HepG2 (cell line): ENCODE data around the gene PRKAB1. TPM values are rescaled to one million over a fixed set of nuclear protein-coding genes. Genes with fewer than 3 reads are reported as not detected.

Source experiments
- ATAC-seq: fragments of 200-7000 bp; cut with Tn5 transposase; 3 replicates; pipeline ENCODE4 v1.9.1; 2020; ENCODE audit warnings: mild to moderate bottlenecking, moderate library complexity
- BruUV-seq: library from RNA; stranded (reverse); fragments of 400-500 nt; replicated peaks from 2 replicates; lab custom pipeline; 2021; lab: Mats Ljungman, UMichigan
- CTCF ChIA-PET: fragments of 300-600 bp; formaldehyde crosslinking; extraction: SDS; loops from one replicate; lab custom pipeline; 2021; ENCODE audit warnings: low total read pairs, inconsistent platforms, low intra/inter-chr PET ratio; lab: Yijun Ruan, JAX
- POLR2A ChIA-PET: fragments of 350-600 bp; sonication (Branson Sonifier 250); formaldehyde crosslinking; loops from one replicate; lab custom pipeline; 2020; ENCODE audit warnings: antibody characterized with exemption, inconsistent platforms; lab: Yijun Ruan, JAX
- DNase-seq: peaks from one replicate; pipeline ENCODE4 v3.0.0-alpha.2; 2015; ENCODE audit warnings: low spot score
- FAIRE-seq: peaks from 3 replicates; lab custom pipeline; 2011; peaks lifted over from hg19 to GRCh38; lab: Jason Lieb, UNC
- H2AFZ ChIP-seq: one replicate; pipeline ENCODE4 v1.6.1; 2011; ENCODE audit warnings: low read length, inconsistent platforms
- H3K27ac ChIP-seq: fragments of 300-600 bp; 3 replicates; pipeline ENCODE4 v1.8.0; 2011; ENCODE audit warnings: mixed run types, mild to moderate bottlenecking, mixed read lengths, low read length, inconsistent platforms; ENCODE audit not compliant: insufficient read depth; ENCODE audit errors: extremely low read length
- H3K27me3 ChIP-seq, 2 experiments: fragments of 200-600 bp in 1 of 2; 2 replicates in 1 of 2; 3 replicates in 1 of 2; pipeline versions ENCODE4 v1.6.0 to v1.8.0; 2011; ENCODE audit warnings: low read length in 2 of 2, mild to moderate bottlenecking in 2 of 2, moderate library complexity in 2 of 2, inconsistent platforms in 1 of 2; ENCODE audit not compliant: insufficient read depth in 2 of 2, control insufficient read depth in 1 of 2
- H3K36me3 ChIP-seq, 2 experiments: fragments of 200-600 bp in 1 of 2; replicated peaks in 1 of 2; 2 replicates in 1 of 2; 3 replicates in 1 of 2; pipeline versions ENCODE4 v1.5.1 to v1.8.0; 2011; ENCODE audit warnings: low read length in 2 of 2, inconsistent platforms in 1 of 2; ENCODE audit not compliant: insufficient read depth in 2 of 2, control insufficient read depth in 1 of 2
- H3K4me1 ChIP-seq: 2 replicates; pipeline ENCODE4 v1.5.1; 2012; ENCODE audit warnings: low read length, inconsistent platforms; ENCODE audit not compliant: insufficient read depth
- H3K4me2 ChIP-seq: 2 replicates; pipeline ENCODE4 v1.6.0; 2011; ENCODE audit warnings: low read depth, low read length, inconsistent platforms
- H3K4me3 ChIP-seq, 3 experiments: fragments of 200-600 bp in 1 of 3; sonication (generic), shearing (Covaris generic) in 1 of 3; replicated peaks in 1 of 3; 2 replicates each; pipeline ENCODE4 v1.5.1; 2011 to 2016; ENCODE audit warnings: low read length in 3 of 3, inconsistent platforms in 2 of 3, low read depth in 2 of 3, mild to moderate bottlenecking in 2 of 3, control low read depth in 1 of 3, mixed read lengths in 1 of 3; ENCODE audit not compliant: insufficient read depth in 1 of 3
- H3K79me2 ChIP-seq: one replicate; pipeline ENCODE4 v1.6.1; 2011; ENCODE audit warnings: low read length, inconsistent platforms; ENCODE audit not compliant: insufficient read depth
- H3K9ac ChIP-seq: 2 replicates; pipeline ENCODE4 v1.6.0; 2011; ENCODE audit warnings: mild to moderate bottlenecking, low read depth, low read length, inconsistent platforms; ENCODE audit not compliant: insufficient read depth
- H3K9me3 ChIP-seq: 2 replicates; pipeline ENCODE4 v1.5.1; 2012; ENCODE audit warnings: mild to moderate bottlenecking, low read length
- H4K20me1 ChIP-seq: 2 replicates; pipeline ENCODE4 v1.6.0; 2011; ENCODE audit warnings: inconsistent platforms, mild to moderate bottlenecking, low read length, moderate library complexity; ENCODE audit not compliant: insufficient read depth
- FOXA1 ChIP-seq, 2 experiments: fragments of 450-650 bp in 1 of 2; sonication (generic) in 1 of 2; formaldehyde crosslinking in 1 of 2; IDR thresholded peaks; 2 replicates each; pipeline versions ENCODE4 v1.4.0 to v1.6.1; 2016 to 2020; ENCODE audit warnings: missing genetic modification reagents in 1 of 2
- HMG20A ChIP-seq: IDR thresholded peaks from 2 replicates; pipeline ENCODE4 v1.6.1; 2016; ENCODE audit warnings: borderline replicate concordance
- HOXD1 ChIP-seq: sonication (generic); formaldehyde crosslinking; IDR thresholded peaks from 2 replicates; pipeline ENCODE4 v1.5.0; 2020; ENCODE audit warnings: missing genetic modification reagents
- KLF13 ChIP-seq: sonication (generic); formaldehyde crosslinking; IDR thresholded peaks from 2 replicates; pipeline ENCODE4 v1.4.0; 2020; ENCODE audit warnings: mild to moderate bottlenecking, missing genetic modification reagents
- LCORL ChIP-seq, 2 experiments: fragments of 450-650 bp in 1 of 2; sonication (generic) in 1 of 2; formaldehyde crosslinking in 1 of 2; IDR thresholded peaks; 2 replicates each; pipeline versions ENCODE4 v1.5.0 to v1.6.1; 2017 to 2020; ENCODE audit warnings: antibody characterized with exemption in 1 of 2, missing genetic modification reagents in 1 of 2
- NFYB ChIP-seq: sonication (generic); formaldehyde crosslinking; IDR thresholded peaks from 2 replicates; pipeline ENCODE4 v1.4.0; 2020; ENCODE audit warnings: missing genetic modification reagents
- NR2F1 ChIP-seq, 2 experiments: fragments of 450-650 bp in 1 of 2; formaldehyde crosslinking in 1 of 2; IDR thresholded peaks; 2 replicates each; pipeline versions ENCODE4 v1.5.0 to v1.6.1; 2016 to 2020; ENCODE audit warnings: mild to moderate bottlenecking in 1 of 2, missing compliant biosample characterization in 1 of 2, missing genetic modification reagents in 1 of 2, moderate library complexity in 1 of 2
- PATZ1 ChIP-seq: sonication (generic); formaldehyde crosslinking; IDR thresholded peaks from 2 replicates; pipeline ENCODE4 v1.4.0; 2020; ENCODE audit warnings: missing genetic modification reagents
- USF2 ChIP-seq, 2 experiments: sonication (generic) in 1 of 2; formaldehyde crosslinking in 1 of 2; IDR thresholded peaks; 2 replicates each; pipeline versions ENCODE4 v1.5.1 to v1.6.1; 2011 to 2020; ENCODE audit warnings: borderline replicate concordance in 1 of 2, low read depth in 1 of 2, low read length in 1 of 2, mild to moderate bottlenecking in 1 of 2, missing genetic modification reagents in 1 of 2, moderate library complexity in 1 of 2
- ZBTB38 ChIP-seq: sonication (generic); formaldehyde crosslinking; IDR thresholded peaks from 2 replicates; pipeline ENCODE4 v1.5.1; 2020; ENCODE audit warnings: mild to moderate bottlenecking, missing genetic modification reagents
- ZNF251 ChIP-seq: sonication (generic); formaldehyde crosslinking; IDR thresholded peaks from 2 replicates; pipeline ENCODE4 v1.9.0; 2021; ENCODE audit warnings: mild to moderate bottlenecking, missing genetic modification reagents
- ZNF772 ChIP-seq: sonication (generic); formaldehyde crosslinking; IDR thresholded peaks from 2 replicates; pipeline ENCODE4 v1.5.0; 2020; ENCODE audit warnings: mild to moderate bottlenecking, missing genetic modification reagents
- ZSCAN20 ChIP-seq: sonication (generic); formaldehyde crosslinking; IDR thresholded peaks from 2 replicates; pipeline ENCODE4 v1.4.0; 2020; ENCODE audit warnings: missing genetic modification reagents, mild to moderate bottlenecking, borderline replicate concordance
- WGBS: methylation state at CpG from one replicate; pipeline ENCODE4 v1.1.6; 2017; ENCODE audit warnings: low lambda C conversion rate; 5-methylcytosine and 5-hydroxymethylcytosine counted together
- in situ Hi-C: cut with HindIII; loops from 2 replicates; pipeline ENCODE4 v1.10.0; 2017; ENCODE audit warnings: low pct_unique_long_range_greater_than_20kb; ENCODE audit not compliant: extremely low pct_ligation_motif_present
- intact Hi-C: fragments of 100-400 bp; cut with micrococcal nuclease; formaldehyde crosslinking; loops from one replicate; pipeline ENCODE4 v1.10.0; 2022; ENCODE audit not compliant: unreplicated experiment
- polyA plus RNA-seq, 8 experiments: library from polyadenylated mRNA; depleted of rRNA in 3 of 8; stranded (reverse) in 7 of 8; unstranded in 1 of 8; fragments of >200 nt; fragmentation: Illumina TruSeq in 4 of 8; extraction: Trizol in 4 of 8; gene quantifications; 2 replicates each; pipeline versions ENCODE4 v1.2.1 to v1.2.3, GENCODE V29; 2011 to 2016; ENCODE audit warnings: low read depth in 4 of 8, missing spikeins in 1 of 8, mixed read lengths in 1 of 8; ENCODE audit not compliant: insufficient read depth in 1 of 8
- total RNA-seq, 5 experiments: library from RNA; depleted of rRNA; stranded (reverse); fragments of >200 nt; fragmentation: Illumina TruSeq; extraction: Trizol; gene quantifications; 2 replicates each; pipeline ENCODE4 v1.2.3, GENCODE V29; 2016; ENCODE audit warnings: low read depth in 1 of 5

The PRKAB1 gene
- total and polyA plus RNA-seq, 2 of the 13 experiments (the other 11 are each of a cell fraction or from before 2014, with no cell fraction given): 28.4 to 35.5 TPM

- Histone ChIP-seq H3K4me3 (no peak overlapping the region), H3K36me3 (no peaks in the 10 kb centered on the region), H2AFZ (no peak overlapping the region)
- ChIA-PET POLR2A (no interaction called here), CTCF (no interaction called here)
- no TSS peak for BruUV-seq
- intact Hi-C loops: no loop called here
- TF ChIP-seq ZNF772 (CRISPR knock-in tag) (no peak), ZNF251 (no peak)
- TF ChIP-seq, all 625 proteins: peak for 0
- no peaks in the 10 kb centered on the region for H4K20me1 ChIP-seq
- in situ Hi-C loops: no loop called here
- H3K9ac ChIP-seq: no peak overlapping the region
- no peak for ATAC-seq
- WGBS: 57% methylated on average over 4 of the region's 4 CpGs
- no peak overlapping the region for H3K27ac ChIP-seq
- no peak for FAIRE-seq
- H3K9me3 ChIP-seq: no peaks in the 10 kb centered on the region
- peaks cover 17% of the 10 kb centered on the region for H3K4me1 ChIP-seq
- H3K27me3 ChIP-seq: no peaks in the 10 kb centered on the region
- no peak for DNase-seq
- no peaks in the 10 kb centered on the region for H3K79me2 ChIP-seq
- H3K4me2 ChIP-seq: no peak overlapping the region
These were observed 43.0 kb upstream of the PRKAB1 start for GRCh38 chr12:119624966-119625365.

- Histone ChIP-seq H3K9ac (no peak overlapping the region), H3K9me3 (no peaks in the 10 kb centered on the region), H3K4me1 (peaks cover 21% of the 10 kb centered on the region), H3K36me3 (no peaks in the 10 kb centered on the region), H3K27ac (peak overlapping the region; percentile 54), H3K79me2 (no peaks in the 10 kb centered on the region), H4K20me1 (no peaks in the 10 kb centered on the region), H2AFZ (no peak overlapping the region), H3K27me3 (no peaks in the 10 kb centered on the region), H3K4me3 (no peak overlapping the region), H3K4me2 (peak overlapping the region; percentile 41)
- FAIRE-seq (no peak), ATAC-seq (peak; percentile 76), DNase-seq (peak; percentile 21)
- in situ Hi-C loops (no loop called here), intact Hi-C loops (no loop called here)
- WGBS: 17% methylated on average over 6 of the region's 6 CpGs
- BruUV-seq: no TSS peak
- CTCF ChIA-PET: no interaction called here
- POLR2A ChIA-PET: no interaction called here
- TF ChIP-seq HOXD1 (CRISPR knock-in tag): no peak
- TF ChIP-seq PATZ1 (CRISPR knock-in tag): no peak
- TF ChIP-seq ZSCAN20 (CRISPR knock-in tag): no peak
- no peak for TF ChIP-seq USF2 (IDR thresholded peaks at IDR 0.05; ENCODE audit: low read depth, low read length)
- TF ChIP-seq USF2 (CRISPR knock-in tag; IDR thresholded peaks at IDR 0.05; ENCODE audit: borderline replicate concordance): no peak
- no peak for TF ChIP-seq ZBTB38 (CRISPR knock-in tag)
- peak; percentile 32 to 53; a peak in 2 of 4 replicates for TF ChIP-seq NR2F1 (CRISPR knock-in tag; IDR thresholded peaks at IDR 0.05)
- TF ChIP-seq LCORL (IDR thresholded peaks at IDR 0.05): no peak
- peak; percentile 52; the same call in 1 of the 2 replicates for TF ChIP-seq LCORL (CRISPR knock-in tag; IDR thresholded peaks at IDR 0.05)
- no peak for TF ChIP-seq FOXA1 (IDR thresholded peaks at IDR 0.05)
- no peak for TF ChIP-seq FOXA1 (CRISPR knock-in tag; IDR thresholded peaks at IDR 0.05)
- TF ChIP-seq KLF13: no peak
- no peak for TF ChIP-seq NFYB (CRISPR knock-in tag)
- no peak for TF ChIP-seq HMG20A (CRISPR knock-in tag)
These were observed 40.8 kb upstream of the PRKAB1 start for GRCh38 chr12:119627019-119627643.
